Non-pigmented ciliary epithelial cell (primary cell): Measurements from ENCODE around the gene RPL36.
"Not testable (repeated sequence)": the region's sequence is repeated elsewhere in the genome, so short reads cannot be mapped to it uniquely, and the experiment has no call there.

Experiments used
- DNase-seq: peaks from one replicate; pipeline ENCODE4 v3.0.0-alpha.2; 2010; ENCODE audit warnings: low read depth

The RPL36 gene

GRCh38 chr19:5706876-5707573 is 16.9 kb downstream of the RPL36 start:
- DNase-seq = no peak

- DNase-seq = no peak
Measured at GRCh38 chr19:5707576-5708575, 17.8 kb downstream of the RPL36 start.

- DNase-seq = no peak
Measured at GRCh38 chr19:5711025-5711424, 20.9 kb downstream of the RPL36 start.

- no peak for DNase-seq
Measured at GRCh38 chr19:5711713-5712161, 21.6 kb downstream of the RPL36 start.

- no peak for DNase-seq
Measured at GRCh38 chr19:5713228-5713627, 23.1 kb downstream of the RPL36 start.

GRCh38 chr19:5714816-5715215 is 24.7 kb downstream of the RPL36 start:
- DNase-seq = no peak

GRCh38 chr19:5717215-5717935 is 27.3 kb downstream of the RPL36 start:
- no peak for DNase-seq

GRCh38 chr19:5718037-5718578 is 28.0 kb downstream of the RPL36 start:
- peak; percentile 34 for DNase-seq

- peak; percentile 77 for DNase-seq
Measured at GRCh38 chr19:5718579-5719273, 28.6 kb downstream of the RPL36 start.

- no peak for DNase-seq
Measured at GRCh38 chr19:5719274-5719960, 29.3 kb downstream of the RPL36 start.

GRCh38 chr19:5719961-5720790 is 30.1 kb downstream of the RPL36 start, which contains the start of the genes CATSPERD and LONP1:
Gene CATSPERD, plus strand, starts transcription at chr19:5720637. Its CDS starts 101 bp downstream, at chr19:5720738.
Gene LONP1, minus strand, starts transcription at chr19:5720146. Its CDS starts 14 bp downstream, at chr19:5720132.
- peak; percentile 87 for DNase-seq

- DNase-seq = no peak
Measured at GRCh38 chr19:5727453-5728050, 37.5 kb downstream of the RPL36 start.

GRCh38 chr19:5733172-5733571 is 43.1 kb downstream of the RPL36 start:
- not testable (repeated sequence) for DNase-seq

GRCh38 chr19:5738423-5738822 is 48.3 kb downstream of the RPL36 start:
- DNase-seq = no peak
